Peyer's patch (tissue), 4 donors: Measurements from ENCODE around the gene MTA3. TPM values are rescaled to one million over a fixed set of nuclear protein-coding genes. Genes with fewer than 3 reads are reported as not detected.
"Not testable (repeated sequence)": the region's sequence is repeated elsewhere in the genome, so short reads cannot be mapped to it uniquely, and the experiment has no call there.

Experiments used
- DNase-seq, 3 donors: peaks; one replicate each; pipeline ENCODE4 v3.0.0-alpha.2; 2017 to 2019
- H3K27ac ChIP-seq, 4 donors: fragments of 200-600 bp; sonication (generic); one replicate each; pipeline ENCODE4 v1.5.1; 2016 to 2019
- H3K27me3 ChIP-seq, 2 donors: fragments of 200-600 bp; sonication (generic); one replicate each; pipeline ENCODE4 v1.5.1; 2019
- H3K36me3 ChIP-seq, 3 donors: fragments of 200-600 bp; sonication (generic); one replicate each; pipeline ENCODE4 v1.5.1; 2016 to 2019
- H3K4me1 ChIP-seq, 4 donors: fragments of 200-600 bp; sonication (generic); one replicate each; pipeline ENCODE4 v1.5.1; 2016 to 2019
- H3K4me3 ChIP-seq, 4 donors: fragments of 200-600 bp; sonication (generic); 1 replicate in 3 of 4; 2 replicates in 1 of 4; pipeline ENCODE4 v1.5.1; 2016 to 2019; ENCODE audit warnings: mild to moderate bottlenecking in 1 of 4
- H3K9me3 ChIP-seq, 4 donors: fragments of 200-600 bp; sonication (generic); one replicate each; pipeline ENCODE4 v1.5.1; 2016 to 2019; ENCODE audit warnings: mild to moderate bottlenecking in 1 of 4
- POLR2A ChIP-seq, 2 donors: fragments of 450-650 bp; IDR thresholded peaks; one replicate each; pipeline ENCODE4 v1.5.1; 2017; ENCODE audit warnings: antibody characterized with exemption in 2 of 2, mild to moderate bottlenecking in 2 of 2, moderate library complexity in 2 of 2
- total RNA-seq, 4 donors: library from RNA; depleted of rRNA; stranded (reverse); fragments of >200 nt; gene quantifications; one replicate each; pipeline ENCODE4 v1.1.0, GENCODE V29; 2016
- TF ChIP-seq, protein P1 (sequence below), 6 experiments: fragments of 450-650 bp in 4 of 6; fragments of 200-600 bp in 2 of 6; sonication (generic) in 1 of 6; IDR thresholded peaks; one replicate each; pipeline ENCODE4 v1.5.1; 2017 to 2019; ENCODE audit warnings: antibody characterized with exemption in 6 of 6, mild to moderate bottlenecking in 3 of 6, moderate library complexity in 1 of 6

MTA3 gene
- total RNA-seq, 4 donors from 2014 or later: 20.0 to 87.5 (median 34.2) TPM

GRCh38 chr2:42722320-42723190, 154.1 kb downstream of the MTA3 start:
- Histone ChIP-seq H3K27ac (no peak overlapping the region), H3K36me3 (no peaks in the 10 kb centered on the region), H3K4me3 (no peak overlapping the region), H3K9me3 (no peaks in the 10 kb centered on the region), H3K4me1 (peaks cover 0 to 23% (median 1%) of the 10 kb centered on the region in 4 donors), H3K27me3 (no peaks in the 10 kb centered on the region)
- peak in 2 of 3 donors; percentile 19 to 63 for DNase-seq
- TF ChIP-seq, protein P1, sequence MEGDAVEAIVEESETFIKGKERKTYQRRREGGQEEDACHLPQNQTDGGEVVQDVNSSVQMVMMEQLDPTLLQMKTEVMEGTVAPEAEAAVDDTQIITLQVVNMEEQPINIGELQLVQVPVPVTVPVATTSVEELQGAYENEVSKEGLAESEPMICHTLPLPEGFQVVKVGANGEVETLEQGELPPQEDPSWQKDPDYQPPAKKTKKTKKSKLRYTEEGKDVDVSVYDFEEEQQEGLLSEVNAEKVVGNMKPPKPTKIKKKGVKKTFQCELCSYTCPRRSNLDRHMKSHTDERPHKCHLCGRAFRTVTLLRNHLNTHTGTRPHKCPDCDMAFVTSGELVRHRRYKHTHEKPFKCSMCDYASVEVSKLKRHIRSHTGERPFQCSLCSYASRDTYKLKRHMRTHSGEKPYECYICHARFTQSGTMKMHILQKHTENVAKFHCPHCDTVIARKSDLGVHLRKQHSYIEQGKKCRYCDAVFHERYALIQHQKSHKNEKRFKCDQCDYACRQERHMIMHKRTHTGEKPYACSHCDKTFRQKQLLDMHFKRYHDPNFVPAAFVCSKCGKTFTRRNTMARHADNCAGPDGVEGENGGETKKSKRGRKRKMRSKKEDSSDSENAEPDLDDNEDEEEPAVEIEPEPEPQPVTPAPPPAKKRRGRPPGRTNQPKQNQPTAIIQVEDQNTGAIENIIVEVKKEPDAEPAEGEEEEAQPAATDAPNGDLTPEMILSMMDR (IDR thresholded peaks at IDR 0.05): no peak
- no peak for TF ChIP-seq POLR2A (IDR thresholded peaks at IDR 0.05)

GRCh38 chr2:42723465-42723864, 155.0 kb downstream of the MTA3 start:
- H3K36me3 ChIP-seq: no peaks in the 10 kb centered on the region
- H3K27ac ChIP-seq: no peak overlapping the region
- TF ChIP-seq POLR2A (IDR thresholded peaks at IDR 0.05): no peak
- TF ChIP-seq, protein P1 (IDR thresholded peaks at IDR 0.05): no peak
- peaks cover 0 to 23% (median 1%) of the 10 kb centered on the region in 4 donors for H3K4me1 ChIP-seq
- no peak for DNase-seq
- H3K4me3 ChIP-seq: no peak overlapping the region
- no peaks in the 10 kb centered on the region for H3K9me3 ChIP-seq
- H3K27me3 ChIP-seq: no peaks in the 10 kb centered on the region

DNA sequence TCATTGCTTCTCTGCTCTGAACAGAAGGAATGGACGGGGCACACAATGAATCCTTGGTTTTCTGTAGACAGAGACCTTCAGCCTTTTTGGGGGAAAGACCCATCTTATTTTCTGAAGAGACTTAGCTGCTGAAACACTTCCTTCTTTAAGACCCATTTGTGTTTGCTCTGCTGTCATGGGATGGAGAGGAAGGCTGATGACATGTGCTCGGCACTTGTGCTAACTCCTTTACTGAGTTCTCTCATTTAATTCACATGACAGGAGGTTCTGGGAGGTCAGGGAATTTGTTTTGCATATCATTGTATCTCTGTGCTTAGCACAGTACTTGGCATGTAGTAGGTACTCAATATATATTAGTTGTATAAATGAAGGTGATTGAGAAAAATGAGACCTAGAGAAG, 156.5 kb downstream of the MTA3 start:
- H3K9me3 ChIP-seq: peaks cover 0 to 2% (median 0%) of the 10 kb centered on the region in 4 donors
- no peak overlapping the region for H3K27ac ChIP-seq
- H3K4me1 ChIP-seq: peaks cover 0 to 23% (median 1%) of the 10 kb centered on the region in 4 donors
- no peak overlapping the region for H3K4me3 ChIP-seq
- no peaks in the 10 kb centered on the region for H3K36me3 ChIP-seq
- no peak for DNase-seq
- TF ChIP-seq, protein P1 (IDR thresholded peaks at IDR 0.05): no peak
- no peak for TF ChIP-seq POLR2A (IDR thresholded peaks at IDR 0.05)
- H3K27me3 ChIP-seq: no peaks in the 10 kb centered on the region

DNA sequence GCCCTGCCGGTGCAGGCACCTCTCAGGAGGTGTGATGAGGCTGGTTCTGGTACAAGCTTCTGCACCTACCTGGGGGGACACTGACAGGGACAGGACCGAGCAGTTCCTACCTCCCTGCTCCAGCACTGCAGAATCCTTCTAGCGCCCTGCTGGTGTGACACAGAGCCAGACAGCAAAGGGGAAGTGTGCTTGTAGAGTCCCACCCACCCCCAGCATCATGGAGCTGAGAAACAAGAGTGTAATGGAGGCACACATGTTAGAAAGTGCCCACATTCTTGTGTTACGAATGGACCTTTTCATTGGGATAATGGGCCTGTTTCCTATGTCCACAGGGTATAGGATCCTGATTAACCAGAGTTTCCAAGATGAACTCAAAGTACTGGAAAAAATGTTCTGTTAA, 157.2 kb downstream of the MTA3 start:
- H3K4me3 ChIP-seq: no peak overlapping the region
- H3K36me3 ChIP-seq: no peaks in the 10 kb centered on the region
- TF ChIP-seq, protein P1 (IDR thresholded peaks at IDR 0.05): no peak
- TF ChIP-seq POLR2A (IDR thresholded peaks at IDR 0.05): no peak
- DNase-seq: no peak
- no peak overlapping the region for H3K27ac ChIP-seq
- H3K9me3 ChIP-seq: peaks cover 0 to 4% (median 0%) of the 10 kb centered on the region in 4 donors
- no peaks in the 10 kb centered on the region for H3K27me3 ChIP-seq
- peaks cover 0 to 23% (median 1%) of the 10 kb centered on the region in 4 donors for H3K4me1 ChIP-seq

DNA sequence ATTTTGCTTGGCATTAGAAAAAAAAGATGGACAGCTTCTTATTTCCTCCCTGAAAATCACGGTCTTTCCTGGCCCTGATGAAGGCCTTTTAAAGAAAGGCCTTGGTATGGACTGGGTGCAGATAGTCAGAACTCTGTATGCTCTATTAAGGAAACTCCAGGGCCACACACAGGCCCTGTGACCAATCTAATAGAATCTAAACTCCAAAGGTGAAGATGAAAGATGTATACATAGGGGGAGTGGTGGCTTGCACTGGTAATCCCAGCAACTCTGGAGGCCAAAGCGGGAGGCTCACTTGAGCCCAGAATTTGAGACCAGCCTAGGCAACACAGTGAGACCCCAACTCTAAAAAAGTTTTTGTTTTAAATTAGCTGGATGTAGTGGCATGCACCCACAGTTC, 158.2 kb downstream of the MTA3 start:
- no peaks in the 10 kb centered on the region for H3K27me3 ChIP-seq
- DNase-seq: no peak
- no peak overlapping the region for H3K27ac ChIP-seq
- TF ChIP-seq POLR2A (IDR thresholded peaks at IDR 0.05): no peak
- TF ChIP-seq, protein P1 (IDR thresholded peaks at IDR 0.05): no peak
- peaks cover 0 to 4% (median 0%) of the 10 kb centered on the region in 4 donors for H3K9me3 ChIP-seq
- no peaks in the 10 kb centered on the region for H3K36me3 ChIP-seq
- no peak overlapping the region for H3K4me3 ChIP-seq
- H3K4me1 ChIP-seq: peaks cover 0 to 22% (median 1%) of the 10 kb centered on the region in 4 donors

DNA sequence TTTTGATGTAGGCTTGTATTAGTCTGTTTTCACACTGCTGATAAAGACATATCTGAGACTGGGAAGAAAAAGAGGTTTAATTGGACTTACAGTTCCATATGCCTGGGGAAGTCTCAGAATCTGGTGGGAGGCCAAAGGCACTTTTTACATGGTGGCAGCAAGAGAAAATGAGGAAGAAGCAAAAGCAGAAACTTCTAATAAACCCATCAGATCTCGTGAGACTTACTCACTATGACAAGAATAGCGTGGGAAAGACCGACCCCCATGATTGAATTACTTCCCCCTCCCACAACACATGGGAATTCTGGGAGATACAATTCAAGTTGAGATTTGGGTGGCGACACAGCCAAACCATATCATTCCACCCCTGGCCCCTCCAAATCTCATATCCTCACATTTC, 162.9 kb downstream of the MTA3 start:
- not testable (repeated sequence) for H3K4me1 ChIP-seq, H3K9me3 ChIP-seq, H3K36me3 ChIP-seq, H3K27ac ChIP-seq, H3K4me3 ChIP-seq, DNase-seq, H3K27me3 ChIP-seq
